Measurements from ENCODE around the gene SLC22A14.

DNA sequence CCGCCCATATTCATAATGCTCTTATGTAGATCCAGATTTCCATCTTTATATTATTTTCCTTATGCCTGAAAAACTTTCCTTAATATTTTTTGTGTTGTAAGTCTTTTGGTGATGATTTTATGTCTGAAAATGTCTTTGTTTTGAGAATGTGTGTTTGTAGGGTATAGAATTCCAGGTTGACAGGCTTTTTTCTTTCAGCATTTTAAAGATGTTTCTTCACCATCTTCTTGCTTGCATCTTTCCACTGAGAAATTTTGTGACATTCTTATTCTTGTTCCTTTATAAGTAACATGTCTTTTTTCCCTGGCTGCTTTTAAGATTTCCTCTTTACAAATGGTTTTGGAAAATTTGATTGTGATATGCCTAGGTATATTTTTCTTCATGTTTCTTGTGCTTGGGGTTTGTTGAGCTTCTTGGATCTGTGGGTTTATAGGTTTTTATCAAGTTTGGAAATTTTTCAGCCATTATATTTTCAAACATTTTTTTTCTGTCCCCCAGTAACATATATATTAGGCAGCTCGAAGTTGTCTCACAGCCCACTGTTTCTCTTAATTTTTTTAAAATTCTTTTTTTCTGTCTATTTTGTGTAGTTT is 43.6 kb upstream of the SLC22A14 start:
- TF ChIP-seq, protein P1, sequence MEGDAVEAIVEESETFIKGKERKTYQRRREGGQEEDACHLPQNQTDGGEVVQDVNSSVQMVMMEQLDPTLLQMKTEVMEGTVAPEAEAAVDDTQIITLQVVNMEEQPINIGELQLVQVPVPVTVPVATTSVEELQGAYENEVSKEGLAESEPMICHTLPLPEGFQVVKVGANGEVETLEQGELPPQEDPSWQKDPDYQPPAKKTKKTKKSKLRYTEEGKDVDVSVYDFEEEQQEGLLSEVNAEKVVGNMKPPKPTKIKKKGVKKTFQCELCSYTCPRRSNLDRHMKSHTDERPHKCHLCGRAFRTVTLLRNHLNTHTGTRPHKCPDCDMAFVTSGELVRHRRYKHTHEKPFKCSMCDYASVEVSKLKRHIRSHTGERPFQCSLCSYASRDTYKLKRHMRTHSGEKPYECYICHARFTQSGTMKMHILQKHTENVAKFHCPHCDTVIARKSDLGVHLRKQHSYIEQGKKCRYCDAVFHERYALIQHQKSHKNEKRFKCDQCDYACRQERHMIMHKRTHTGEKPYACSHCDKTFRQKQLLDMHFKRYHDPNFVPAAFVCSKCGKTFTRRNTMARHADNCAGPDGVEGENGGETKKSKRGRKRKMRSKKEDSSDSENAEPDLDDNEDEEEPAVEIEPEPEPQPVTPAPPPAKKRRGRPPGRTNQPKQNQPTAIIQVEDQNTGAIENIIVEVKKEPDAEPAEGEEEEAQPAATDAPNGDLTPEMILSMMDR (IDR thresholded peaks at IDR 0.05) = no peak
- no peak for TF ChIP-seq POLR2A (IDR thresholded peaks at IDR 0.05)
- no peak for TF ChIP-seq EP300 (IDR thresholded peaks at IDR 0.05)
